Measurements from ENCODE around the gene HBG1.

The HBG1 gene

DNA sequence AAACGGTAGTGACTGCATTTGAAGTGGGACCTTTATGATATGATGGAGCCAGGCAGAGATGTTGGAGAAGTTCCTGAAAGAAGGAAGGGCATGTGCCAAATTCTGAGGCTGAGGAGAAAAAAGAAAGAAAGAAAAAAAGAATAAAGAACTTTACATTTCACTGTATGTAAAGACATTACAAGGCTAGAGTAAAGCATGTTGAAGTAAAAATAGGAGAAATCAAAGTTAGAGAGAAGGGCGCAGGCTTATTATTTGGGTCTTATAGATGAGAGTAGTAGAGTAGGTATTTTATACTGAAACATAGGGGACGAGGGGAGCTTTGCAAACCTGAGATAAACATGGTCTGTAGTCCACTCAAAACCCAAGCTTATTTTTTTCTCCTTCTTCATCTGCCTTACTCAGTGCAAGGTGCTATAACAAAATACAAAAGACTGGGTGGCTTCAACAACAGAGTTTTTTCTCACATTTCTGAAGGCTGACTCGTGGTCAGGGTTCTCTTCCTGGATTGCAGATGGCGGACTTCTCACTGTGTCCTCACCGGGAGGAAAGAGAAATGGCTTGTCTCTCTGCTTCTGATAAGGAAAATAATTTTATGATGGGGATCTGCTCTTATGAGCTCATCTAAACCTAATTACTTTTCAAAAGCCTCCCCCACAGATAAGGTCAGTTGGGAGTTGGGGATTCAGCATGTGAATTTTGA, 2.7 kb downstream of the HBG1 start:
- no peak for DNase-seq (ENCODE audit: low spot score)

DNA sequence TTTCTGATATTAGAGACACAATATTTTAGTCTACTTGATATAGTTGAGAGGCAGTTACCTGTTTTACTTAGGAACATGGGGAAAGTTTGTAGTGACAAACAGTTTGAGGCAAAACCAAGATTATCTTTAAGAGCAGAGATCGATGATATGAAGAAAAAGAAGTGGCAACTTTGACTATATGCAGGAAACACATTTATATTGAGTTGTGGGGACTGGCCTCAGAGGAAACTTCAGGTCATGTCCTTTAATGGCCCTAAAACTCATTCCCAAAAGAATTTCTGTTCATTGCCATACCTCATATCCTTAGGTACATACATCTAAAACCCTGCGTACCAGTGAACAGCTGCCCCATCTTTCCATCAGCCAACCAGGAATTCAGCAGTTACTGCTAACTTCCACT, 4.5 kb downstream of the HBG1 start:
- no peak for DNase-seq (ENCODE audit: low spot score)

DNA sequence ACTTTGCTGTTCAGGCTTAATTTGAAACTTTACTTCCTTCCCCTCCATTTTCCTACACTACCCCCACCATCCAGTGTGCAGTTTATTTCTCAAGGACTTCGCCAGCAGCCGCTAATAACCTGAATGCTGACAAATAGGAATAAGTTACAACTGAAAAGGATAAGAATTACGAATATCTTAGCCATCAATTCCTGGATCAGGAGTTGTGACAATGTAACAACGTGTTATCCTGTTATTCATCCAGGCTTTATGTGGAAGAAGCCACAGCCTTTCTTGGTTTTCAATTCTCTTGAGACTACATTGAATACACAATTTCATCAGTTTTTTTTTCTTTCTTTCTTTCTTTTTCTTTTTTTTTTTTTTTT, 5.9 kb downstream of the HBG1 start:
- no peak for DNase-seq (ENCODE audit: low spot score)

DNA sequence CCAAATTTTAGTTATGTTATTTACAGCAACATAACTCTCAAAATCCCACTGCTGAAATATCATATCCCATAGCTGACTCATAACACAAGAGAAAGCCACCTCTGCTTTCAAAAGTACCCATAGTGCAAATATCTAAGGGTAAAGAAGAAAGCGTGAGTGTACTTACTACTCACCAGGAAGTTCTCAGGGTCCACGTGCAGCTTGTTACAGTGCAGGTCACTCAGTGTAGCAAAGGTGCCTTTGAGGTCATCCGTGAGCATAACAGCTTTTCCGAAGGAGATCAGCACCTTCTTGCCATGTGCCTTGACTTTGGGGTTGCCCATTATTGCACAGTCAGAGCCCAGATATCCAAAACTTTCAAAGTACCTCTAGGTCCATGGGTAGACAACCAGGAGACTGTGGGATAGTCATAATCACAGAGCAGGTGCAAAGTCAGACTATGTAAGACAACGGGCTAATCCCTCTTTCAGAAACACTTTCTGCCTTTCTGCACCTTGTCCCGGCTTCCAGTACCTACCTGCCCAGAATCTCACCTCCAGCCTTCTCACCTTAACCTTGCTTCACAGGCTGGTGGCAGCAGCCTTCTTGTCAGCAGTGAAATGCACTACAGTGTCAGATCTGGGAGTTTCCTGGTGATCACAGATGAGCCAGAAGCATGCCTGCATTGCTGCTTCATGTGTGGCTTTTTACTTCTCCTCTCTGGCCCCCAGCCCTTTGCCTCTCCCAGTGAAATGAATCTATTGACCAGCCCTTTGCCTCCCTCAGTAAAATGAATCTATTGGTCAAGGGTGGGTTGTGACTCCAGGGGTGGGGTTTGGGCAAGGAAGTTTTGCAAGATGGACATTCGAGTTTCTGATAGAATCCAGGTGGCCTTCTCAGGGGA, 6.5 kb downstream of the HBG1 start:
- DNase-seq (ENCODE audit: low spot score) = no peak

DNA sequence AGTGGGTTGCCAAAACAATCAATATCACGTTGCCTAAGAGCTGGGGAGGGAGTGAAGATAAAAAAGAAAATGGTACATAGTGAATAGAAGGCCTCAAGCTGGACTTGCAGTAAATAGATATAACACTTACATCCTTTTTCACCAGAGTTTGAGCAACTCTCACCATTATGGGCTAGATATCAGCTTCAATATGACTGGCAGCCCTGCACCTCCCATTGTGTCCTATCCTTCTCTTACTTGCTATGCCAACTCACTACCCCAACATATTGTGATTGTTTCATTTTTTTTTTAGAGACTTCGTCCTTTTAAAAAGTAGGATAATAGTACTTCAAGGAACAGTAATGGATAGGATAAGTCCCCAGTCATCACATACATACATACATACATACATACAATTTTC, 7.4 kb downstream of the HBG1 start:
- DNase-seq (ENCODE audit: low spot score) = no peak

DNA sequence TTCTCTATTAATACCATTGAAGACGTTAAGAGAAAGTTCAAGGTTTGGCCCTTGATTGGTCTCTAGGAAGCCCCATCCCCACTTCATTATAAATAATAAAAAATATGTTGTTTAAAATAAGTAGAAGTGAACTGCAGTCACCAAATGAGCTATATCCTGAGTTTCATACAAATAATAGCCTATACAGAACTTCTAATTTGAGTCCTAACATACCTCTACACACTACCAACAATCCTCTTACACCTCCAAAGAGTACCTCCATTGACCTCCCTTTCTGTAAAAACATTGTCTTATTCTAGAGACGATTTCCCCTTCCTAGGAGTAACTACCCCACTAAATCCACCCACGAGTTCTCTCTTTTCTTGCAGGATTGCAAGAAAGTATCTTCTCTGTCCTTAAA, 8.2 kb downstream of the HBG1 start:
- DNase-seq (ENCODE audit: low spot score) = no peak

DNA sequence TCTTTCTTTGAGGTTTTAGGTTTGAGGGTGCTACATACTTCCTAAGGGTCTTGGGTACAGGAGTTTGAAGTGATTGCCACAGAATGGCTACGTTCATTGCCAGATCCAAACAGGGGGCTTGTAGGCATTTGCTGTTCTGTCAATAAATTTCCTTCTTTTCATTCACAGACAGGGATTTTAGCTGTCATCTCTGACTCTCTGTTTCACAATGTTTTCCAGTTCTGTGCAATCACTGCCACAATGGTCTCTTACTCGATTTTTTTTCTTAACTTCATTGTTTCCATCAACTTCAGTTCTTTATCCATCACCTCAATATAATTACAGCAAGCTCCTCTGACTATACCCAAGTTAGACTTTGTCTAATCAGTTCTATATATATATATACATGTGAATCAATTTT, 9.2 kb downstream of the HBG1 start:
- no peak for DNase-seq (ENCODE audit: low spot score)

DNA sequence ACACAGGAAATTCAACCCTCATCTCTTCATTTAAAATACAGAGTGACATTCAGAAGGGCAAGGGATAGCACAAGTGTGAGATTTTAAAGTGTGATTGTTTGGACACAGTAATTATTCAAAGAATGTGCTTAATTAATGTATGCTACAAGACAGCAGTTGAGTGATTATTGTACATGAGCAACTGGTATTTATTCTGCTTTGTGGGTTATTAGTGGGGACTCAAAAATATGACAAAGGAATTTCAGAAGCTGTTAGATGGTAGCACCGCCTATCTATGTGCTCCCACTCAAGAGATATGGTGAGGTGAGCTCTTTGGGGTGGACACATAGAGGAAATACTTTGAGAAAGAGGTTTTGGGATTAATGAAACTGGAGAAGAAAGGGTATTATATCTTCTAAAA, 9.6 kb downstream of the HBG1 start:
- DNase-seq (ENCODE audit: low spot score) = no peak

DNA sequence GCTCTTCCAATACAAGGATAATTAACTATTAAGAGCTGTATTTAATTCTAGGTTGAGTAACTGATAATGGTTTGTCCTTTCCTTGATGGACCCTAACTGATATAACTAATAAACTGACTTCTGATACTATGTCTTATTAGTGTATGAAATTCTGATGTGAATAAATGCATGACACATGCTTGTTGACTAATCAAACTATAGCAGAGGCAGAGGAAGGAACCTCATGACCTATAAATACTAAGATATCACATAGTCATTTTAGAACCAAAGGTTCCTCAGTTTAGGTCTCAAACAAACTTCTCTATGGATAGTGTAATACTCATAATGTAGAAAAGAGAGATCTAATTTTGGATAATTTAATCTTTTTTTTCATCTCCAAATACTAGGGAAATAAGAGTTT, 10.6 kb downstream of the HBG1 start:
- DNase-seq (ENCODE audit: low spot score) = no peak

DNA sequence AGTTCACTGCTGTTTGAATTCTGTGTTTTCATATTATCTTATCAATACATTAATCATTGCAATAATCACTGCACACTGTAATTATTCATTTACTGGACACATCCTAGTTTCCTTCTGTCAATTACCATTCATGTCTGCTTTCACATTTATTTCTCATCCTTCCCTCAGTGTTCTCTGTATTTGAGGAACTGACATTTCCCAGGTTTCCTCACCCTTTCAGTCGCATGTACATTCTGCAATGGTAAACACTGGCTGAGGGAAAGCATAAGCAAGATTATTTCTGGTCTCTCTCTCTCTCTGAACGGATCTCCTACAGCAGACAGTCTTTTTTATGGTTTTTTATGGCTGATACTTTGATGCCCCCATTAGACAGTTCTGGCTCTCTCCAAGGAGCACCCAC, 11.2 kb downstream of the HBG1 start:
- DNase-seq (ENCODE audit: low spot score) = no peak

DNA sequence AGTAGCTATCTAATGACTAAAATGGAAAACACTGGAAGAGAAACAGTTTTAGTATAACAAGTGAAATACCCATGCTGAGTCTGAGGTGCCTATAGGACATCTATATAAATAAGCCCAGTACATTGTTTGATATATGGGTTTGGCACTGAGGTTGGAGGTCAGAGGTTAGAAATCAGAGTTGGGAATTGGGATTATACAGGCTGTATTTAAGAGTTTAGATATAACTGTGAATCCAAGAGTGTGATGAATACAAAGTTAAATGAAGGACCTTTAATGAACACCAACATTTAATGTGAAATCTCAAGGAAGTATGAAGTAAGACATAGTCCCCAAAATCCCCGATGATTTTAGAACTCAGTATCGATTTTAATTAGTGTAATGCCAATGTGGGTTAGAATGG, 12.2 kb downstream of the HBG1 start:
- DNase-seq (ENCODE audit: low spot score) = no peak

DNA sequence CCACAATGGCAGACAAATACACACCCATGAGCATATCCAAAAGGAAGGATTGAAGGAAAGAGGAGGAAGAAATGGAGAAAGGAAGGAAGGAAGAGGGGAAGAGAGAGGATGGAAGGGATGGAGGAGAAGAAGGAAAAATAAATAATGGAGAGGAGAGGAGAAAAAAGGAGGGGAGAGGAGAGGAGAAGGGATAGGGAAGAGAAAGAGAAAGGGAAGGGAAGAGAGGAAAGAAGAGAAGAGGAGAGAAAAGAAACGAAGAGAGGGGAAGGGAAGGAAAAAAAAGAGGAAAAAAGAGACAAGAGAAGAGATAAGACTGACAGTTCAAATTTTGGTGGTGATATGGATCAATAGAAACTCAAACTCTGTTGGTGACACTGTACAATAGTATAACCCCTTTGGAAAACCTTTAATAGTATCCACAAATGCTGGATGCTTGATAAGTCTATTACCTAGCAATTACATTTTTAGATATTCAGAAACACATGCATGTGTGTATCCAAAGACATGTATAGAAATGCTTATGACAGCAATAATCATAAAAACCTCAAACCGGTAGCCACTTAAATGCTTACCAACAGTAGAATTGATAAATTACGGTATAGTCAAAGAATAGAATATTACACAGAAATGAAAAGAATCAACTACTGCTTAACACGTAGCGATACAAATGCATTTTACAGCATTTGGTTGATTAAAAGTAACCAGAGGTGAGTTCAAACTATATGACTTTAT, 14.1 kb downstream of the HBG1 start:
- no peak for DNase-seq (ENCODE audit: low spot score)

DNA sequence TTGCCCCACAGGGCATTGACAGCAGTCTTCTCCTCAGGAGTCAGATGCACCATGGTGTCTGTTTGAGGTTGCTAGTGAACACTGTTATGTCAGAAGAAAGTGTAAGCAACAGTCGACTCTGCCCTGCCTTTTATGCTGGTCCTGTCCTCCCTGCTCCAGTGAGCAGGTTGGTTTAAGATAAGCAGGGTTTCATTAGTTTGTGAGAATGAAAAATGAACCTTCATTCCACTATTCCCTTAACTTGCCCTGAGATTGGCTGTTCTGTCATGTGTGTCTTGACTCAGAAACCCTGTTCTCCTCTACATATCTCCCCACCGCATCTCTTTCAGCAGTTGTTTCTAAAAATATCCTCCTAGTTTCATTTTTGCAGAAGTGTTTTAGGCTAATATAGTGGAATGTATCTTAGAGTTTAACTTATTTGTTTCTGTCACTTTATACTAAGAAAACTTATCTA, 15.2 kb downstream of the HBG1 start, which contains the start of gene HBD:
Gene HBD, minus strand, starts transcription at position 103 of the 454 bp plus-strand sequence. Its CDS starts 50 bp downstream, at position 53.
- no peak for DNase-seq (ENCODE audit: low spot score)

DNA sequence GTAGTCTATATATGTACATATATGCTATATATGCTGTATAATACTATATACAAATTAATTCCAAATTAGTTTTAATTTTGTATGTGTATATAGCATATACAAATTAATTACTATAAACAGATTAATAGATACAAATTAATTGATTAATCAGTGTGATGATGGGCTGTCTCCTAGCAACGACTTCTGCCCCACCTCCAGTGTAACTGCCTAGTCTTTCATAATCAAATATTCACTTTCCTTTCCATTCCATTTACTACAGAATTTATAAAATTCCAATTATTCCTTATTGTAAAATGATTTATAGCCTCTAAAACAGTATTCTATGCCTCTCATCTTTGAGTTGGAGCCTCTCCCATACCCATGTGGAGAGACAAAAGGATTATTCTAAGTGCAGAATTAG, 16.4 kb downstream of the HBG1 start:
- DNase-seq (ENCODE audit: low spot score) = no peak

DNA sequence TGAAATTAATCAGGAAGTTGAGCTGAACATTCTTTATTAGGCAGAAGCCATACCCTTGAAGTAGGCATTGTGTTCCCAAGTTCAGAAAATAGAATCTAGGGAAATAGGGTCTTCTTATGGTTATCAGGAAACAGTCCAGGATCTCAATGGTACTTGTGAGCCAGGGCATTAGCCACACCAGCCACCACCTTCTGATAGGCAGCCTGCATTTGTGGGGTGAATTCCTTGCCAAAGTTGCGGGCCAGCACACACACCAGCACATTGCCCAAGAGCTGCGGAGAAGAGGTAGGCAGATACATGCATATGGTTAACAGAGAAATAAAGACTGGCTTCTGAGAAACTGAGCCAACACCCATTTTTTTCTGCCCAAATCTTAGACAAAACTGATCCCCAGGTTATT, 16.8 kb downstream of the HBG1 start:
- no peak for DNase-seq (ENCODE audit: low spot score)

DNA sequence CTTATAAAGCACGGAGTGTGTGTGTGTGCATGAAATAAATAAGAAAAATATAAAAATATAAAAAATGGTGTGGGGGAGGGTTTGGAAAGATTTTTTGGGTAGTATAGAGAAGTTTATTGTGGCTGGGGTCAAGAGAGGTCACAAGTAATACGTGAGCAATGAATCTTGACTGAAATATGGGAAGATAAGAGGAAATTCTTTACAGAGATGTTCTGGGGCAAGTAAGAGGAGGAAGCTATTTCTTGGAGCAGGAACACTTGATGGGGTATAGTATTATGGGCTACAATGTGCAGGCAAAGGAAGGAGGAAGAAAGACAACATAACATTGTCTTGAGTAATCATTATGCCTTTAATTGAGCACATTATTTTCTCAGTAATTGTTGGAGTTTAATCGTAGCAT, 17.5 kb downstream of the HBG1 start:
- DNase-seq (ENCODE audit: low spot score) = no peak

DNA sequence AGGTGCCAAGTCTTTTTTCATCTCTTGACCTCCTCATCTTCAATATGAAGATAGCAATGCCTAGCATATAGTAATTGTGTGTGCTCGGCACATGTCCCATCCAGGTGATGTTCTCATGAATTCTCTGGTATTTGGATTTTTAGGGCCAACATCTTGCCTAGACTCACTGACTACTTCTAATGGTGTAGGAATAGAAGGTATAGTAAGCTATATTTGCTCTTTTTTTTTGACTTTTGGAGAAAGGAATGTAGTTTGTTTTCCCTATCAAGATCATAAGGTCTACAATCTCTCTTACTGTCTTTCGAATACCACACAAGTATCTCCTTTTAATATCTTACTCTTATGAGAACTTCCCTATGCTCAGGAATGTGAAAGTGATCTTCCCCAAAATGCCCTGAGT, 18.5 kb downstream of the HBG1 start:
- DNase-seq (ENCODE audit: low spot score) = no peak

DNA sequence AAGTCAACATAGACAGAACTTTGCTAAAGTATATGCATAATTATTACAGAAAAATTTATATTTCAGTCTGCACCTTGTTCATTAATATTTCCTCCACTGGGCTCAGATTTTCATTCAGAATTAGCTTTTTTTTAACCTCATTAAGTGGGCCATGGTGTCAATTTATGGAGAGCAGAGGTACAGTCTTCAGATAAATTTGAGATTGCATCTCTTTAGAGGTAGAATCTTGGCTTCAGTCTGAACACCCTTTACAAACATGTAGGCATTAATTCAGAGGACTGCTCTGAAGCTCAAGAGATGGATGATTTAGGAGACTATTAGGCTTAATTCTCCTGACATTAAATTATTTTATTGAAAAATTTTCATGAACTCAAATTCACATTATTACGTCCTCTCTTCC, 19.4 kb downstream of the HBG1 start:
- DNase-seq (ENCODE audit: low spot score) = no peak

DNA sequence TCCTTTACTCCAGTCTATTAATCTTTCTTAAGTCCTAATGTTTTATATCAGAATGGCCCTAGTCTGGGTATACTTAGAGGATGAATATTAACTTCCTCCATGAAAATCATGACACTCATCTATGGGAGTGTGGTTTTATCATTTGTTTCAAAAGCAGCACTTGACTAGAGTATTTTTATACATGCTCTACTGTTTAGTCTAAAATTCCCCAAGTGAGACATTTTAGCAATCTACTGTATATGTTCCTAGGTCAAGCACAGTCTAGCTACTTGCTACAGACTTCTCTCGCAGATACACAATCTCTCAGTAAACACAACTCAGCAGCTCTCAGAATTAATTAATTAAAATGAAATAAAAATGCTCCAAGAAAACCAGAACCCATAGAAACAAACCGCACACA, 19.9 kb downstream of the HBG1 start:
- no peak for DNase-seq (ENCODE audit: low spot score)

DNA sequence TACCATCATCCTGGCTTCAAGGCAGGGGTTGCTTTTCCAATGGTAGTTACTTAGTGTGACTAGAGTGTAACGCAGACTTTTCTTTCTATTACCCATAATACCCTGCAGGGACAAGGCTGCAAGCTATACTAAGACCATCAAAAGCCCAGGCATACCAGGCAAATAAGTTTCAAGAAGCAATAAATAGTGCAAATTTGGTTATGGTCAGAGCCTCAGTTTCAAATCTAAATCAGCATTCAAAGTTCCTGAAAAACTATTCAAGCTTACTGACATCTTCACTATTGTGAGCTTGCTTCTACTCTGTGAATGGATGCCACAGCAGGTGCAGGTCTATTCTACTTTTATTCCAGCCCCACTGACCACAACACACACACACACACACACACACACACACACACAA, 20.3 kb downstream of the HBG1 start:
- DNase-seq (ENCODE audit: low spot score) = no peak

DNA sequence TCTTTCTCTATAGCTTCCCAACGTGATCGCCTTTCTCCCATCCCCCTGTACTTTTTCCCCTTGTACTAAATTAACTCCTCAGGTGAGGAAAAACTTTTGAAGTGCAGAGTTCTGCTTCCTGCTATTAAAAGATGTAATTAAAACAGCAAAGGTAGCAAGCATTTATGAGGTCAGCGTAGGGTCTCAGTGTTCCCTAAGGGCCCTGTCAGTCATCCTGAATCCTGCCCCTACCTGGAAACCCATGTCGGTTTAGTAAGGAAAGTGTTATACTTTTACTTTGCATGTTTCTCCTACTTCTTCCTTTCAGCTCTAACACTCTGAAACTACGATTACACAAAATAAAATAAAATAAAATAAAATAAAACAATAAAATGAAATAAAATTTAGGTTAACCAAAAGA, 21.5 kb downstream of the HBG1 start:
- DNase-seq (ENCODE audit: low spot score) = no peak

DNA sequence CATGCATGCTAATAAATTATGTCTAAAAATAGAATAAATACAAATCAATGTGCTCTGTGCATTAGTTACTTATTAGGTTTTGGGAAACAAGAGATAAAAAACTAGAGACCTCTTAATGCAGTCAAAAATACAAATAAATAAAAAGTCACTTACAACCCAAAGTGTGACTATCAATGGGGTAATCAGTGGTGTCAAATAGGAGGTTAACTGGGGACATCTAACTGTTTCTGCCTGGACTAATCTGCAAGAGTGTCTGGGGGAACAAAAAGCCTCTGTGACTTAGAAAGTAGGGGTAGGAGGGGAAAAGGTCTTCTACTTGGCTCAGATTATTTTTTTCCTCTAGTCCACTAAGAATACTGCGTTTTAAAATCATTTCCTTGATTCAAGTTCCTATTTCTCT, 22.0 kb downstream of the HBG1 start:
- no peak for DNase-seq (ENCODE audit: low spot score)

DNA sequence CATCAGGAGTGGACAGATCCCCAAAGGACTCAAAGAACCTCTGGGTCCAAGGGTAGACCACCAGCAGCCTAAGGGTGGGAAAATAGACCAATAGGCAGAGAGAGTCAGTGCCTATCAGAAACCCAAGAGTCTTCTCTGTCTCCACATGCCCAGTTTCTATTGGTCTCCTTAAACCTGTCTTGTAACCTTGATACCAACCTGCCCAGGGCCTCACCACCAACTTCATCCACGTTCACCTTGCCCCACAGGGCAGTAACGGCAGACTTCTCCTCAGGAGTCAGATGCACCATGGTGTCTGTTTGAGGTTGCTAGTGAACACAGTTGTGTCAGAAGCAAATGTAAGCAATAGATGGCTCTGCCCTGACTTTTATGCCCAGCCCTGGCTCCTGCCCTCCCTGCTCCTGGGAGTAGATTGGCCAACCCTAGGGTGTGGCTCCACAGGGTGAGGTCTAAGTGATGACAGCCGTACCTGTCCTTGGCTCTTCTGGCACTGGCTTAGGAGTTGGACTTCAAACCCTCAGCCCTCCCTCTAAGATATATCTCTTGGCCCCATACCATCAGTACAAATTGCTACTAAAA, 22.8 kb downstream of the HBG1 start, which contains the start of gene HBB:
Gene HBB, minus strand, starts transcription at position 340 of the 579 bp plus-strand sequence. Its CDS starts 50 bp downstream, at position 290.
- peak; percentile 81 for DNase-seq (ENCODE audit: low spot score)
